GM23248 (cell line): Measurements from ENCODE around the gene POU2F1.

Source experiments
- EZH2 ChIP-seq: fragments of 200-600 bp; sonication (generic); IDR thresholded peaks from 2 replicates; pipeline ENCODE4 v1.6.1; 2018; ENCODE audit warnings: antibody characterized with exemption, mild to moderate bottlenecking; ENCODE audit not compliant: insufficient read depth, poor library complexity, severe bottlenecking
- EZH2phosphoT487 ChIP-seq: fragments of 200-600 bp; sonication (generic); IDR thresholded peaks from 2 replicates; pipeline ENCODE4 v1.6.1; 2018; ENCODE audit warnings: antibody characterized with exemption, moderate library complexity, mild to moderate bottlenecking, low read depth; ENCODE audit not compliant: insufficient read depth

- no peak for TF ChIP-seq EZH2phosphoT487
- no peak for TF ChIP-seq EZH2
Observed at GRCh38 chr1:167460836-167461235, 240.2 kb downstream of the POU2F1 start.
